Peyer's patch (tissue), 4 donors: ENCODE measurements around the gene CYP2E1.

ENCODE experiments used
- POLR2A ChIP-seq, 2 donors: fragments of 450-650 bp; IDR thresholded peaks; one replicate each; pipeline ENCODE4 v1.5.1; 2017; ENCODE audit warnings: antibody characterized with exemption in 2 of 2, mild to moderate bottlenecking in 2 of 2, moderate library complexity in 2 of 2
- TF ChIP-seq, protein P1 (sequence below), 6 experiments: fragments of 450-650 bp in 4 of 6; fragments of 200-600 bp in 2 of 6; sonication (generic) in 1 of 6; IDR thresholded peaks; one replicate each; pipeline ENCODE4 v1.5.1; 2017 to 2019; ENCODE audit warnings: antibody characterized with exemption in 6 of 6, mild to moderate bottlenecking in 3 of 6, moderate library complexity in 1 of 6

DNA sequence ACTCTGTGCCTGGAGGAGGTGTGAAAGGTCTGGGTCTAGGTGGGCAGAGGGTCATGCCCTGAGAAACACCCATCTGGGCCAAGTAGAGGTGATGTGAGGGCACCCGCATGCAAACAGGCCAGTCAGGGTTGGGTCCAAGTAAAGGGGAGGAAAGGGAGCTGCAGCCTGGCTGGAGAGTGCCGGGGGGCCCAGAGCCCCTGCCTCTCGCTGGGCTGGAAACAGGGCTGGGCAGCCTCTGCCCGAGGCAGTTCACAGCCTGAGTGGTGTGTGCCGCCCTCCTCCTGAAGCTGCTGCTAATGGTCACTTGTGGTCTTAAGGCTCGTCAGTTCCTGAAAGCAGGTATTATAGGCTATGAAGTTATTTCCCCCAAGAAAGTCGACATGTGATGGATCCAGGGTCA lies 7.3 kb downstream of the CYP2E1 start:
- TF ChIP-seq, protein P1, sequence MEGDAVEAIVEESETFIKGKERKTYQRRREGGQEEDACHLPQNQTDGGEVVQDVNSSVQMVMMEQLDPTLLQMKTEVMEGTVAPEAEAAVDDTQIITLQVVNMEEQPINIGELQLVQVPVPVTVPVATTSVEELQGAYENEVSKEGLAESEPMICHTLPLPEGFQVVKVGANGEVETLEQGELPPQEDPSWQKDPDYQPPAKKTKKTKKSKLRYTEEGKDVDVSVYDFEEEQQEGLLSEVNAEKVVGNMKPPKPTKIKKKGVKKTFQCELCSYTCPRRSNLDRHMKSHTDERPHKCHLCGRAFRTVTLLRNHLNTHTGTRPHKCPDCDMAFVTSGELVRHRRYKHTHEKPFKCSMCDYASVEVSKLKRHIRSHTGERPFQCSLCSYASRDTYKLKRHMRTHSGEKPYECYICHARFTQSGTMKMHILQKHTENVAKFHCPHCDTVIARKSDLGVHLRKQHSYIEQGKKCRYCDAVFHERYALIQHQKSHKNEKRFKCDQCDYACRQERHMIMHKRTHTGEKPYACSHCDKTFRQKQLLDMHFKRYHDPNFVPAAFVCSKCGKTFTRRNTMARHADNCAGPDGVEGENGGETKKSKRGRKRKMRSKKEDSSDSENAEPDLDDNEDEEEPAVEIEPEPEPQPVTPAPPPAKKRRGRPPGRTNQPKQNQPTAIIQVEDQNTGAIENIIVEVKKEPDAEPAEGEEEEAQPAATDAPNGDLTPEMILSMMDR (IDR thresholded peaks at IDR 0.05): no peak
- TF ChIP-seq POLR2A (IDR thresholded peaks at IDR 0.05): no peak
